CD14-positive monocyte (primary cell): ENCODE results near the gene SMIM8. TPM values are rescaled to one million over a fixed set of nuclear protein-coding genes. Genes with fewer than 3 reads are reported as not detected.

Experiments used
- DNase-seq, 3 donors: peaks; one replicate each; pipeline ENCODE4 v3.0.0-alpha.2; 2011 to 2022
- H2AFZ ChIP-seq: 2 replicates; pipeline ENCODE4 v1.6.0; 2012; ENCODE audit warnings: mild to moderate bottlenecking, low read depth, low read length, inconsistent platforms; ENCODE audit not compliant: insufficient read depth, poor library complexity, severe bottlenecking
- H3K27ac ChIP-seq, 2 donors: 1 replicate in 1 of 2; 2 replicates in 1 of 2; pipeline ENCODE4 v1.5.1; 2012 to 2013; ENCODE audit warnings: low read length in 2 of 2, control low read depth in 1 of 2, inconsistent platforms in 1 of 2, low read depth in 1 of 2, mild to moderate bottlenecking in 1 of 2
- H3K27me3 ChIP-seq, 2 donors: one replicate each; pipeline versions ENCODE4 v1.6.0 to v1.6.1; 2011 to 2013; ENCODE audit warnings: low read length in 2 of 2; ENCODE audit not compliant: control insufficient read depth in 2 of 2, insufficient read depth in 2 of 2
- H3K36me3 ChIP-seq, 2 donors: replicated peaks in 1 of 2; 1 replicate in 1 of 2; 2 replicates in 1 of 2; pipeline versions ENCODE4 v1.5.1 to v1.6.1; 2012 to 2013; ENCODE audit warnings: low read length in 2 of 2, control low read depth in 1 of 2, inconsistent platforms in 1 of 2, mild to moderate bottlenecking in 1 of 2; ENCODE audit not compliant: insufficient read depth in 2 of 2, control insufficient read depth in 1 of 2
- H3K4me1 ChIP-seq, 2 donors: 1 replicate in 1 of 2; 2 replicates in 1 of 2; pipeline versions ENCODE4 v1.5.1 to v1.6.1; 2012 to 2013; ENCODE audit warnings: low read length in 2 of 2, control low read depth in 1 of 2, inconsistent platforms in 1 of 2, mild to moderate bottlenecking in 1 of 2, moderate library complexity in 1 of 2; ENCODE audit not compliant: insufficient read depth in 2 of 2, control insufficient read depth in 1 of 2
- H3K4me2 ChIP-seq: replicated peaks from 2 replicates; pipeline ENCODE3; 2012; ENCODE audit warnings: low read length, moderate library complexity, mild to moderate bottlenecking; ENCODE audit not compliant: poor library complexity, severe bottlenecking; ENCODE audit errors: extremely low read depth
- H3K4me3 ChIP-seq, 3 experiments: fragments of 200-600 bp in 1 of 3; sonication (generic) in 1 of 3; replicated peaks in 1 of 3; 1 replicate in 2 of 3; 2 replicates in 1 of 3; pipeline ENCODE4 v1.5.1; 2011 to 2013; ENCODE audit warnings: low read length in 3 of 3, mild to moderate bottlenecking in 3 of 3, control low read depth in 2 of 3, low read depth in 2 of 3, inconsistent platforms in 1 of 3, moderate library complexity in 1 of 3
- H3K79me2 ChIP-seq: 2 replicates; pipeline ENCODE4 v1.6.0; 2012; ENCODE audit warnings: mild to moderate bottlenecking, control low read depth, inconsistent platforms, low read length, moderate library complexity; ENCODE audit not compliant: insufficient read depth
- H3K9ac ChIP-seq: 2 replicates; pipeline ENCODE4 v1.6.0; 2017; ENCODE audit warnings: low read length, mild to moderate bottlenecking; ENCODE audit not compliant: insufficient read depth, poor library complexity, severe bottlenecking
- H3K9me3 ChIP-seq, 2 donors: replicated peaks in 1 of 2; 1 replicate in 1 of 2; 2 replicates in 1 of 2; pipeline versions ENCODE4 v1.5.1 to v1.6.1; 2012 to 2013; ENCODE audit warnings: low read length in 2 of 2, control low read depth in 1 of 2; ENCODE audit not compliant: control insufficient read depth in 1 of 2, insufficient read depth in 1 of 2
- H4K20me1 ChIP-seq: 2 replicates; pipeline ENCODE4 v1.6.0; 2012; ENCODE audit warnings: mild to moderate bottlenecking, low read length, control low read depth, moderate library complexity; ENCODE audit not compliant: insufficient read depth
- H3K27ac Mint-ChIP-seq, 7 donors: one replicate each; pipeline ENCODE4 v1.8.0; 2020; ENCODE audit warnings: mild to moderate bottlenecking in 7 of 7, mixed read lengths in 7 of 7, moderate library complexity in 6 of 7, inconsistent platforms in 2 of 7
- H3K27me3 Mint-ChIP-seq, 3 donors: one replicate each; pipeline ENCODE4 v1.8.0; 2021 to 2022; ENCODE audit warnings: low read depth in 3 of 3, mild to moderate bottlenecking in 3 of 3, mixed read lengths in 3 of 3, moderate library complexity in 3 of 3, inconsistent platforms in 1 of 3
- H3K36me3 Mint-ChIP-seq, 2 donors: one replicate each; pipeline ENCODE4 v1.8.0; 2020; ENCODE audit warnings: mixed read lengths in 2 of 2, inconsistent platforms in 1 of 2, mild to moderate bottlenecking in 1 of 2
- H3K4me1 Mint-ChIP-seq: one replicate; pipeline ENCODE4 v1.8.0; 2020; ENCODE audit warnings: mild to moderate bottlenecking, mixed read lengths
- H3K4me3 Mint-ChIP-seq, 2 donors: one replicate each; pipeline ENCODE4 v1.8.0; 2020; ENCODE audit warnings: mild to moderate bottlenecking in 2 of 2, mixed read lengths in 2 of 2, moderate library complexity in 1 of 2
- H3K9me3 Mint-ChIP-seq, 7 donors: one replicate each; pipeline ENCODE4 v1.8.0; 2020 to 2022; ENCODE audit warnings: mixed read lengths in 7 of 7, mild to moderate bottlenecking in 6 of 7, moderate library complexity in 6 of 7, inconsistent platforms in 2 of 7
- WGBS: methylation state at CpG from one replicate; pipeline ENCODE4 v1.1.5; 2013; ENCODE audit warnings: missing lambda C conversion rate; ENCODE audit not compliant: insufficient coverage; 5-methylcytosine and 5-hydroxymethylcytosine counted together
- intact Hi-C, 2 donors: fragments of 100-400 bp; cut with micrococcal nuclease; formaldehyde crosslinking; loops; one replicate each; pipeline versions ENCODE4 v1.15.0 to v1.15.1; 2023
- polyA plus RNA-seq, 3 donors: library from polyadenylated mRNA; depleted of rRNA in 1 of 3; unstranded in 2 of 3; stranded (reverse) in 1 of 3; fragments of 300-500 nt in 2 of 3; fragments of >200 nt in 1 of 3; fragmentation: Illumina TruSeq in 2 of 3; gene quantifications; 1 replicate in 2 of 3; 2 replicates in 1 of 3; pipeline ENCODE4 v1.2.3, GENCODE V29; 2012 to 2021
- TF ChIP-seq, protein P1 (sequence below): fragments of 200-600 bp; IDR thresholded peaks from one replicate; pipeline ENCODE4 v1.8.0; 2022; ENCODE audit warnings: antibody characterized with exemption, mild to moderate bottlenecking

SMIM8 gene
- polyA plus RNA-seq, 3 donors, result 2.0 to 8.2 (median 5.9) TPM

DNA sequence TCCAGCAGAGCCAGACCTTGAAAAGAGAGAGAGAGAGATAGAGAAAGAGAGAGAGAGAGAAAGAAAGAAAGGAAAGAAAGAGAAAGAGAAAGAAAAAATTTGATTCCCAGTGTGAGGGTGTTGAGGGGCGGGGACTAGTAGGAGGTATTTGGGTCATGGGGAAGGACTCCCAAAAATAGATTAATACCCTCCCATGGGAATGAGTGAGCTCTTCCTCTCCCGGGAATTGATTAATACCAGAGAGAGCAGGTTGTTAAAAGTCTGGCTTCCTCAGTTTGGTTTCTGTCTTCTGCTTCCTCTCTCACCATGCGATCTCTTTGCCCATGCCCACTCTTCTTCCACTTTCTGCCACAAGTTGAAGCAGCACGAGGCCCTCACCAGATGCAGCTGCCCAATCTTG lies 56.6 kb downstream of the SMIM8 start:
- Histone ChIP-seq H3K4me2 (no peak overlapping the region), H3K27ac (no peak overlapping the region), H2AFZ (no peak overlapping the region), H3K36me3 (no peaks in the 10 kb centered on the region), H3K4me1 (no peaks in the 10 kb centered on the region), H3K9ac (no peak overlapping the region), H3K9me3 (no peaks in the 10 kb centered on the region), H3K4me3 (no peak overlapping the region), H3K27me3 (no peaks in the 10 kb centered on the region), H3K79me2 (no peaks in the 10 kb centered on the region), H4K20me1 (no peaks in the 10 kb centered on the region)
- peaks cover 0 to 2% (median 0%) of the 10 kb centered on the region in 7 donors for H3K9me3 Mint-ChIP-seq
- peak overlapping the region in 1 of 7 donors; percentile 0 for H3K27ac Mint-ChIP-seq
- H3K4me3 Mint-ChIP-seq, result peak overlapping the region in 1 of 2 donors; percentile 49
- peaks cover 0 to 6% (median 3%) of the 10 kb centered on the region in 3 donors for H3K27me3 Mint-ChIP-seq
- WGBS, result no CpG with 5 or more reads among the region's 4 CpGs
- no peak for DNase-seq
- intact Hi-C loops, result no loop called here
- no peaks in the 10 kb centered on the region for H3K36me3 Mint-ChIP-seq
- TF ChIP-seq, protein P1, sequence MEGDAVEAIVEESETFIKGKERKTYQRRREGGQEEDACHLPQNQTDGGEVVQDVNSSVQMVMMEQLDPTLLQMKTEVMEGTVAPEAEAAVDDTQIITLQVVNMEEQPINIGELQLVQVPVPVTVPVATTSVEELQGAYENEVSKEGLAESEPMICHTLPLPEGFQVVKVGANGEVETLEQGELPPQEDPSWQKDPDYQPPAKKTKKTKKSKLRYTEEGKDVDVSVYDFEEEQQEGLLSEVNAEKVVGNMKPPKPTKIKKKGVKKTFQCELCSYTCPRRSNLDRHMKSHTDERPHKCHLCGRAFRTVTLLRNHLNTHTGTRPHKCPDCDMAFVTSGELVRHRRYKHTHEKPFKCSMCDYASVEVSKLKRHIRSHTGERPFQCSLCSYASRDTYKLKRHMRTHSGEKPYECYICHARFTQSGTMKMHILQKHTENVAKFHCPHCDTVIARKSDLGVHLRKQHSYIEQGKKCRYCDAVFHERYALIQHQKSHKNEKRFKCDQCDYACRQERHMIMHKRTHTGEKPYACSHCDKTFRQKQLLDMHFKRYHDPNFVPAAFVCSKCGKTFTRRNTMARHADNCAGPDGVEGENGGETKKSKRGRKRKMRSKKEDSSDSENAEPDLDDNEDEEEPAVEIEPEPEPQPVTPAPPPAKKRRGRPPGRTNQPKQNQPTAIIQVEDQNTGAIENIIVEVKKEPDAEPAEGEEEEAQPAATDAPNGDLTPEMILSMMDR, result no peak
- H3K4me1 Mint-ChIP-seq, result peaks cover 7% of the 10 kb centered on the region

DNA sequence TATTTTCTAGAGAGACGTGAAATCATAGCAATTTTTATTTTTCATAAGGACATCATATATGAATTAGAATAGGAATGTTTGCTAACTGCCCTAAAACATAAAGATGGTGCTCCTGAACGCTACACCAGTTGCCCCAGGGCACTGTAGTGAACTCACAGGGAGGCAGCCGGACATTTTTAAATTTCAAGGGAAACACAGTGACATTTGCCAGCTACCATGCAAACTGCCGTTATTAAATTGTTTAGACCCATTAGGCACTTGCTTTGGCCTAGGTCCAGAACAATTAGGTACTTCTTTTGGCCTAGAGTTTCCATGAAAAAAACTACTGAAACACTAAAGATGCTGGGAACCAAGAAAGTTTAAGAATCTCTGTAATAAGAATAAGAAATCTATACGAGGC lies 60.5 kb downstream of the SMIM8 start:
- 100% methylated on average over 4 of the region's 5 CpGs for WGBS
- Mint-ChIP-seq H3K4me3 (no peak overlapping the region), H3K27ac (no peak overlapping the region), H3K27me3 (peaks cover 0 to 3% (median 3%) of the 10 kb centered on the region in 3 donors), H3K4me1 (peaks cover 7% of the 10 kb centered on the region), H3K9me3 (peaks cover 0 to 2% (median 0%) of the 10 kb centered on the region in 7 donors), H3K36me3 (no peaks in the 10 kb centered on the region)
- DNase-seq, result no peak
- H3K4me2 ChIP-seq, result no peak overlapping the region
- no peak overlapping the region for H3K4me3 ChIP-seq
- H4K20me1 ChIP-seq, result no peaks in the 10 kb centered on the region
- H2AFZ ChIP-seq, result no peak overlapping the region
- H3K79me2 ChIP-seq, result no peaks in the 10 kb centered on the region
- H3K27me3 ChIP-seq, result no peaks in the 10 kb centered on the region
- H3K27ac ChIP-seq, result no peak overlapping the region
- intact Hi-C loops, result no loop called here
- H3K36me3 ChIP-seq, result no peaks in the 10 kb centered on the region
- no peaks in the 10 kb centered on the region for H3K9me3 ChIP-seq
- TF ChIP-seq, protein P1, result no peak
- no peaks in the 10 kb centered on the region for H3K4me1 ChIP-seq
- no peak overlapping the region for H3K9ac ChIP-seq
